ENCODE results near the gene CXCL12.

DNA sequence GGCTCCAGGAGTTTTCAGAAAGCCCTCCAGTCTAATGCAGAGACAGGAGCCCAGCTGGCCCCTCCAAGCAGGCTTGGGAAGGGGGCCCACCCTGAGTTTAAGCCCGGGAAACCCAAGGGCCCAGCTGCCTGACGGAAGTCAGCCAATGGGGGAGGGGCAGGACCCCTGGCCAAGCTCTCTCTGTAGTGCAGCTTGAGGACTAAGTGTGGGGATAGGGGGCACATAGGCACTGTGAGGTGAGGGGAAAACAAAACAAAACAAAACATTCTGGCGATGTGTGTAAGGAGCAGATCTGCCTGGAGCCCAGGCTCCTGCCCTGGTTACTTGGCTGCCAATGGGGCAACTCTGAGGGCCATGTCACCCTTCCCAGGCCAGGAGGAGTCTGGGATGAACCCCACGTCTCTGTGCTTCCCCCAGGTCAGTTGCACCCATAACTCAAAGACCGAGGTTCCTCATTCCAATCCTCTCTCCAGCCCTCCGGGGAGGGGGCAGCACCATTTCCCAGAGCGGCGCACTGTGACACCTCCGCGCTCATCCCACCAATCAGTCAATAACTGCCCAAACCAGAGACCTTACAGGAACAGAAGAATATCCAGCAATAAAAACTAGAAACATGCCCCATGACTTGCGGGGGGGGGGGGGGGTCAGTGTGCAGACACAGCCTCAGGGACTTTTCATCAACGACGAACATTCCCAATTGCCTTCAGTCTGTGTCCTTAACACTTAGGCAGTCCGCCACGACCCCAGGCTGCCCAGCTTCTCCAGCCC is 1.7 kb downstream of the CXCL12 start:
- TF ChIP-seq, protein P1, sequence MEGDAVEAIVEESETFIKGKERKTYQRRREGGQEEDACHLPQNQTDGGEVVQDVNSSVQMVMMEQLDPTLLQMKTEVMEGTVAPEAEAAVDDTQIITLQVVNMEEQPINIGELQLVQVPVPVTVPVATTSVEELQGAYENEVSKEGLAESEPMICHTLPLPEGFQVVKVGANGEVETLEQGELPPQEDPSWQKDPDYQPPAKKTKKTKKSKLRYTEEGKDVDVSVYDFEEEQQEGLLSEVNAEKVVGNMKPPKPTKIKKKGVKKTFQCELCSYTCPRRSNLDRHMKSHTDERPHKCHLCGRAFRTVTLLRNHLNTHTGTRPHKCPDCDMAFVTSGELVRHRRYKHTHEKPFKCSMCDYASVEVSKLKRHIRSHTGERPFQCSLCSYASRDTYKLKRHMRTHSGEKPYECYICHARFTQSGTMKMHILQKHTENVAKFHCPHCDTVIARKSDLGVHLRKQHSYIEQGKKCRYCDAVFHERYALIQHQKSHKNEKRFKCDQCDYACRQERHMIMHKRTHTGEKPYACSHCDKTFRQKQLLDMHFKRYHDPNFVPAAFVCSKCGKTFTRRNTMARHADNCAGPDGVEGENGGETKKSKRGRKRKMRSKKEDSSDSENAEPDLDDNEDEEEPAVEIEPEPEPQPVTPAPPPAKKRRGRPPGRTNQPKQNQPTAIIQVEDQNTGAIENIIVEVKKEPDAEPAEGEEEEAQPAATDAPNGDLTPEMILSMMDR (IDR thresholded peaks at IDR 0.05) = no peak
- TF ChIP-seq POLR2AphosphoS5 (IDR thresholded peaks at IDR 0.05; ENCODE audit: low read depth, low read length) (no peak), REST (IDR thresholded peaks at IDR 0.05; ENCODE audit: insufficient read depth in 1 of 2, low read depth in 2 of 2, low read length in 1 of 2) (no peak), TCF7L2 (IDR thresholded peaks at IDR 0.05; ENCODE audit: low read depth, low read length) (no peak)
